Stimulated activated CD4-positive, alpha-beta T cell treated with anti-CD3 and anti-CD28 coated beads, Interleukin-1b, Interleukin-23, amount 100 ng/mL, for 1 hour (primary cell): Measurements from ENCODE around the gene MYO9B.
"Not testable (repeated sequence)": the region's sequence is repeated elsewhere in the genome, so short reads cannot be mapped to it uniquely, and the experiment has no call there.

ENCODE experiments used
- DNase-seq, 2 donors: peaks; one replicate each; pipeline ENCODE4 v3.0.0-alpha.2; 2020; ENCODE audit warnings: low read depth in 2 of 2

Gene MYO9B

GRCh38 chr19:17091758-17092333 is 16.3 kb downstream of the MYO9B start:
- DNase-seq = no peak

- no peak for DNase-seq
Measured at GRCh38 chr19:17092696-17093095, 17.1 kb downstream of the MYO9B start.

GRCh38 chr19:17094694-17095093 is 19.1 kb downstream of the MYO9B start:
- not testable (repeated sequence) for DNase-seq

- no peak for DNase-seq
Measured at GRCh38 chr19:17095141-17095919, 19.8 kb downstream of the MYO9B start.

- DNase-seq = no peak
Measured at GRCh38 chr19:17097593-17098126, 22.1 kb downstream of the MYO9B start.

GRCh38 chr19:17098326-17098725 is 22.7 kb downstream of the MYO9B start:
- no peak for DNase-seq

- DNase-seq = no peak
Measured at GRCh38 chr19:17101686-17102628, 26.4 kb downstream of the MYO9B start.

GRCh38 chr19:17103177-17103576 is 27.6 kb downstream of the MYO9B start:
- DNase-seq = no peak

- no peak for DNase-seq
Measured at GRCh38 chr19:17104679-17105078, 29.1 kb downstream of the MYO9B start.

GRCh38 chr19:17105556-17105955 is 30.0 kb downstream of the MYO9B start:
- DNase-seq = no peak

GRCh38 chr19:17106964-17107363 is 31.4 kb downstream of the MYO9B start:
- DNase-seq = not testable (repeated sequence)

- no peak for DNase-seq
Measured at GRCh38 chr19:17107546-17108452, 32.2 kb downstream of the MYO9B start.

- DNase-seq = no peak
Measured at GRCh38 chr19:17108453-17108784, 32.8 kb downstream of the MYO9B start.

- DNase-seq = no peak
Measured at GRCh38 chr19:17109300-17109699, 33.7 kb downstream of the MYO9B start.

- DNase-seq = no peak
Measured at GRCh38 chr19:17109962-17110598, 34.5 kb downstream of the MYO9B start.

GRCh38 chr19:17110599-17110966 is 35.0 kb downstream of the MYO9B start:
- no peak for DNase-seq

- DNase-seq = no peak
Measured at GRCh38 chr19:17111766-17112165, 36.2 kb downstream of the MYO9B start.

GRCh38 chr19:17112271-17112670 is 36.7 kb downstream of the MYO9B start:
- DNase-seq = no peak

- no peak for DNase-seq
Measured at GRCh38 chr19:17112700-17113099, 37.1 kb downstream of the MYO9B start.

- DNase-seq = no peak
Measured at GRCh38 chr19:17113127-17113785, 37.7 kb downstream of the MYO9B start.
